ENCODE results near the gene CAVIN1.
"Not testable (repeated sequence)": the region's sequence is repeated elsewhere in the genome, so short reads cannot be mapped to it uniquely, and the experiment has no call there.

Gene CAVIN1

DNA sequence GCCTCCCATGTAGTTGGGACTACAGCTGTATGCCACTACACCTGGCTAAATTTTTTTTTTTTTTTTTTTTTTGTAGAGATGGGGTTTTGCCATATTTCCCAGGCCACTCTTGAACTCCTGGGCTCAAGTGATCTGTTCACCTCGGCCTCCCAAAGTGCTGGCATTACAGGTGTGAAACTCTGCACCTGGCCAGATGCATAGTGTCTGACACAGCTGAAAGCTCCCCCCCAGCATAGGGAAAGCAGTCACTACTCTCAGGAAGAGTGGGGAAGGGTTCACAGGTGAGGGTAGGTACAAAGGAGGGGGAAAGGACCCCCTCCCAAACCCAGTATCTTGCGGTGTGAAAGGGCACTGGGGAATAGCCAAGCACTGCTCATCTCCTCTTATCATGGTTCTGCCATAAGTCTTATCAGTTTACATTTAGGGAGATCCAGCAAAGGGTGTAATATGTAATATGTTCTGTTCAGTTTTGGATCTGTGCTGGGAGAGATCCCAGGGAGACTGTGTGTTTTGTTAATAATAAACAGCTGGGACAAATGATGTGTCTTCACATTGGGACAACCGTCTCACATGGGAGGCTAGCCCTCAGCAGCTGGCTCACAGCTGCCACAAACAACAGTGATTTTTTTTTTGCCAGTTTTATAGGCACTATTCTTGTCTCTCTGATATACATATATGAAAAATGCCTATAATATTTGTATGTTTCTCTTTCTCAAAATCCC, 6.8 kb upstream of the CAVIN1 start:
- DNase-seq: no peak

GRCh38 chr17:42428141-42428944, 5.3 kb upstream of the CAVIN1 start:
- peak; percentile 67 for DNase-seq

DNA sequence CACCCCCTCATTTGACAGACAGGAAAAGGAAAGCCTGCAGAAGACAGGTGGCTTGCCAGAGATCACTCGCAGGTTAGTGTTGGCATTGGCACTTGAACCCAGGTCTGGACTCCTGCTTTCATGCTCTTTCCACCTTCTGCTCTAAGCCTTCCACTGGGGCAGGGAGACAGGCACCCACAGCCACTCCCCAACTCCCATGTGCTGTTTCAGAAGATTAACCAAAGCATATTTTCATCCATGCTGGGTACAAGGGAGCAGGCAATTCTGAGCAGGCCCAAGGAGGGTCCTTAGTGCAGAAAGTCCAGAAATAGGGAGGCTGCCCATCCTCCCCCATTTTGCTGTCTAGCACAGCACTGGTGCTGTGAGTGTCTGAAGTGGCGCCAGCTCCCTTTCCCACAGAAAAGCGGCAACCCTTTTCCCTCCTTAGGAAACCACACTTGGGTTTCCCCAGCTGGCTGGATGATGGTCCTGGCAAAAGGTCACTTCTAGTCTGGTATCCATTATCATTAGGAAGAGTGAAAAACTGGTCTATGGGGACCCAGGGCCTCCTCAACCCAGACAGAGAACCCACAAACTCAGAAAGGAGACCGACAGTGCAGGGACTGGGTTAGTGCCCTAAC, 2.0 kb upstream of the CAVIN1 start:
- DNase-seq: no peak

DNA sequence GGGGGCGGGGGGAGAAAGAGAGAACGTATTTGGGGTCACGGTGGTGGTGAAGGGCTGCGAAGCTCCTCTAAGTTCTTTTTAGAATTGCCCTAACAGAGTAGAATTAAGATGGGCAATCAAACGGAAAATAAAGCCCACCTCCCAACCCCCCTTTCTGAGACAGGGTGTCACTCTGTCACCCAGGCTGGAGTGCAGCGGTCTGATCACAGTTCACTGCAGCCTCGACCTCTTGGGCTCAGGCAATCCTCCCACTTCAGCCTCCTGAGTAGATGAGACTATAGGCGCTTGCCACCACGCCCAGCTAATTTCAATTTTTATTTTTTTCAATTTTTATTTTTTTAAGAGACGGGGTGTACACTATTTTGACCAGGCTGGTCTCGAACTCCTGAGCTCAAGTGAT, 710 bp upstream of the CAVIN1 start:
- DNase-seq: no peak

GRCh38 chr17:42422412-42422957, 571 bp downstream of the CAVIN1 start:
- DNase-seq: peak; percentile 23

DNA sequence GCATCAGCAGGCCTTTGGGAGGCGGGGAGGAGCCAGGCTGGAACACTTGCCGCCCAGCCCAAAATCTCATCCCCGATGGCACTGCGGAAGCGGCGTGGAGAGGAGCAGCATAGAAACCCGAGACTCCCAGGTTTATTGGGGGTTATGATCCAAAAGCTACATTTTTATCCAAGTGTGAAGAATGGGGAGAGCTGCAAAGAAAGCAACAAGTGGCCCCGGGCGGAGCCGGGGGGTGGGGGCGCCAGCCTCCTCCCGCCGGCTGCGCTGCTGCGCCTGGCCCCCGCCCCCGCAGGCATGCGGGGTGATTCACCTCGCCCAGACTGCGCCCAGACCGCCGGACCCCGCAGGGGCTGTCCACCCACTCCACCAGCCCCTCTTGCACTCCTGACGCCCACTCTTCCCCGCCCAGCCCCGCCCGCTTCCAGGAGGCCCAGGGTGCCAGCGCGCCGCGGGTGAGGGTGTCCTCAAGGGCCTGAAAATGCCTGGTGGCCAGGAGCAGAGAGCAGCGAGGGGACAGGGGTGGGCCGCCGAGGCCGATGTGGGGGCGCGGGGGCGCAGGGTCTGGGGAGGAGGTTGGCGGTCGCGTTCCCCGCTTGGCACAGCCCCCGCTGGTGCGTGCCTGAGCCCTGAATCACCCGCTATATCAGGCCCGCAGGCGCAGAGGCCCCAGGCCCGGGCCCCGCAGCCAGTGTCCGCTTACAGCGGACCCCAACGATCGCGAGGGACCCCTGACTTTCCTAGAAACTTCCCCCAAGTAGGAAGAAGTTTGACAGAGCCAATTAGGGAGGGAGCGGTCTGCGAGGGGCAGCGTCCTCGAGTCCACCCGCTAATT, 1.3 kb downstream of the CAVIN1 start:
- no peak for DNase-seq

DNA sequence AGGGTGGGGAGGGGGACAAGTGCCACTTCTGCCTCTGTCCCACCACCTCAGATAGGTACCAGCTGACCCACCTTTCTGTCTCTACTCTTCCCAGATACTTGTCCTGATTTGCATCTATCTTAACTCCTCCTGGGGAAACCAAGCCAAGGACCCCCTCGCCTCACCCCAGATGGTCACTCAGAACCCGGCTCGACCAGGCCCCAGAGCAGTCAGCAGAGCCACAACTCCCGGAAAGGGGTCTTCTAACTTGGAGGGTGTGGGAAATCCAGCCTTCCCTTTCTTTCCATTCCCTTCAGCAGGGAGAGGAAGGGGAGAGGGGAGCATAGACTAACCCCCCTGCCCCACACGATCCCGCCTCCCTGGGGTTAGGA, 1.9 kb downstream of the CAVIN1 start:
- DNase-seq: no peak

- not testable (repeated sequence) for DNase-seq
Observed at GRCh38 chr17:42417981-42418380, 5.1 kb downstream of the CAVIN1 start.

DNA sequence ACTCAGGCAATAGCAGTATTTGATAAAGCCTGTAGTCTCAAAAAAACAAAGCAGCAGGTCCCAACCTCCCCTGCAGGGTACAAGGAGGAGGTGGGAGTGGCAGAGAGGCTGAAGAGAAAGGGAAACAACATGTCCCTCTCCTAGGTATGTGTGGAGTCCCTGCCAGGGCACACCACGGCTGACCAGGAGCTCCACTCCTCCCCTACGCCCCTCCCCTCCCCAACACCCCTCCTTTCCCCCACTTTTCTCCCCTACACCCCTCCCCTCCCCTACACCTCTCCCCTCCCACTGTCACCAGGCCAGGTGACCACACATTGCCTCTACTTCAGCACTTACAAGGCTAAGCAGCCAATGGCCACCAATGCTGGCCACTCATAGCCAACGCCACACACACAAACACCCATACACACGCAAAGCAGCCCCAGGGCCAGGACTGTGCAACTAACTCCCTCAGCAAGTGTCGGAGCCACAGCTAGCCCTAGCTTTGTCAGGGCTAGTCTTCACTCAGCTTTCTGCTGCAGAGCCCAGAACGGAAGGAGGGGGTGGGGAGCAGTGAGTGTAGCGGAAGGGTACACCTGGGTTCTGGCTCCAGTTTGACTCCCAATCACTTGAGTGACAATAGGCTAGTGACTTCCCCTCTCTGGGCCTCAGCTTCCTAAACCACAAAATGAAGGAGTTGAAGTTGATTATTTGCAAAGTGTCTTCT, 8.2 kb downstream of the CAVIN1 start:
- DNase-seq: peak; percentile 31

DNA sequence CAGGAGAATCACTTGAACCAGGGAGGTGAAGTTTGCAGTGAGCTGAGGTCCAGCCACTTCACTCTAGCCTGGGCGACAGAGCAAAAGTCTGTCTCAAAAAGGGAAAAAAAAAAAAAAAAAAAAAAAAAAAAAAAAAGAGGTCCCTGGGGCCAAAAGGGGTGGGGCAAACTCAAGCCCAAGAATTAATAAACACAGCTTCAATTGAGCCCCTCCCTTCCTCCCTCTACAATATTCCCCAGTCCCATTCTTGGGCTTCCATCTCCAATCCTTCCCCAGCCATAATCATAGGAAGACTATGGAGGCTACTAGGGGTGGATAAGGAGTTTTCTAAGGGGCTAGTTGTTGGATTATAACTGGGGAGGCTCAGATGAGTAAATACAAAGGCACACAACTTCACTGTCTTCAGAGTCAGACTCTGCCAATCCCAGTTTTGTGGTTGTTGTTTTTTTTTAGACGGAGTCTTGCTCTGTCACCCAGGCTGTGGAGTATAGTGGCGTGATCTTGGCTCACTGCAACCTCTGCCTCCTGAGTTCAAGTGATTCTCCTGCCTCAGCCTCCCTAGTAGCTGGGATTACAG, 9.5 kb downstream of the CAVIN1 start:
- no peak for DNase-seq

GRCh38 chr17:42411905-42412679, 11.0 kb downstream of the CAVIN1 start:
- no peak for DNase-seq

DNA sequence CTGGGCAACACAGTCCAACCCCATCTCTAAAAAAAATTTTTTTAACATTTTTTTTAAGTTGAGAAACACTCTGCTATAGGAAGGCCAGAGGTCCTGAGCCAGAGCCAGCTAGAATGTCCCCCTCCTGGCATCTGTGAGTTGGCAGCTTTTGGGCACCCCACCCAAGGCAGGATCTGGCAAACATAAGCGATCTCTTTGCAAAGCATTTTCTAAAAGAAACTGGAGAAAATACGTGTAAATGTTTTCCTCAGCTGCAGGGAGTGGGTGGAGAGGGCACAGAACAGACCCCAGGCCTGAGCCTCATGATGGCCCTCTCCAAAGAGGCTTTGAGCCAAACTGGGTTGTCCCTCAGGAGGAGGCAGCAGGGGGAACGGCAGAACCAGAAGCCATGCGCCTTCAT, 11.7 kb downstream of the CAVIN1 start:
- DNase-seq: no peak

DNA sequence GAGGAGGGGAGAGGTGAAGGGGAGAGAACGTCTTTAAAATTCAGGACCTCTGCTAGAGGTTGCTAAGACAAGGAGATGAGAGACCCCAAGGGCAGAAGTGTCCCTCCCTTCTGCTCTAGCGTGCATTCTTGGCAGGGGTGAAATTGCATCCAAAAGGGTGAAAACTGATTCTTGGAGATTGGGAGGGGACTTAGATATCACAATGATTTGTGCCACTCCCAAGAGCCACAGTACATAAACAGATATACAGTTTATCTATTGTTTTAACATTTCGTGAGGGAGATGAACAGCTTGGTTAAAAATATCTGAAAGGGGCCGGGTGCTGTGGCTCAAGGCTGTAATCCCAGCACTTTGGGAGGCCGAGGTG, 12.8 kb downstream of the CAVIN1 start:
- no peak for DNase-seq

DNA sequence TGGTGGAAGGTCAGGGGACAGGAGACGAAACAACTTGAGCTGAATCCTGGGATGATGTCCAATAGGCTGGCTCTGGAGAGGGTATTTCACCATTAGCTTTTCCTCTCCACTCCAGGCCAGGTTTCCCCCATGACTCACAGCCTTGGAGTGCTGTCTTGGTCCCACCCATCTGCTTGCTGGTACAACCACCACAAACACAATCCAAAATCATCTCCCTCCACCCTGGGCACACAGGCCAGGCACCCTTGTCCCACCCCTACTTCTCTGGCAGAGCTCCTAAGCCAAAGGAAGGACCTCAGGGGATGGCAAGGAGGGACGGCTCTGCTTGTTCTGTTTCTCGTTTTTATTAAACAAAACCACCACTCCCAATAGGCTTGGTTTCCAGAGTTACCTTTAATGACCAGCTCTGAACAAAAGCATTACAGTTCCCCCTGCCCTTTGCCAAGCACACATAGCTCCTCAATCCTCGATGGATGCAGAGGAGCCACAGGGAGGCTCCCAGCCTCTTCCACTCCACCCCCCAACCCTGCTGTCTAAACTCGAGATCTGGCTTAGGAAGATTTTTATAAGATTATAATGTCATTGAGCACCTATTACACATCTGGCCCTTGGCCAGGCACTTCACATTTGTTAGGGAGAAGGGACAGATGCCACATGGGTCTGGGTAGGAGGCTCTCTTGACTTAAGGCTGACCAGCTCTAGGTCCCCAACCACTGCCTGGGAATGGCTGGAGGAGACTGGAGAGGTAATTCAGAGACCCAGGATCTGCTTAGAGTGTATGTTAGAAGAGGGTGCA, 13.3 kb downstream of the CAVIN1 start:
- no peak for DNase-seq

DNA sequence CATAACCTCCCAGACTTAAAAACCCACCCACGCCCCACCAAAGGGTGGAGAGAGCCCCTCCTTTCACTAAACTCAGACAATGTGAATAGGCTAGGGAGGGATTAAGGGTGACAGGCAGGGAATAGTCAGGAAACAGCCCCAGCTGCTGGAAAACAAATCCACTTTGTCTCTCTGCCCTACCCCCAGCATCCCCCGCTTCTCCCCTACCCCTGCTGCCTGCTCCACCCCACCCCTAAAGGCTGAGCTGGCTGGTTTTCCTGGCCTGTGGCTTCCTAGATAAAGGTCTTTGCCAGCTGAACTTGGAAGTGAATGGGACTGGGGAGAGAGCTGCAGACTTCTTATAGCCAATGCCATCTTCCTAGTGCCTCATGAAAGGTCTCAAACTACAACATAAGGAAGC, 15.0 kb downstream of the CAVIN1 start:
- no peak for DNase-seq

DNA sequence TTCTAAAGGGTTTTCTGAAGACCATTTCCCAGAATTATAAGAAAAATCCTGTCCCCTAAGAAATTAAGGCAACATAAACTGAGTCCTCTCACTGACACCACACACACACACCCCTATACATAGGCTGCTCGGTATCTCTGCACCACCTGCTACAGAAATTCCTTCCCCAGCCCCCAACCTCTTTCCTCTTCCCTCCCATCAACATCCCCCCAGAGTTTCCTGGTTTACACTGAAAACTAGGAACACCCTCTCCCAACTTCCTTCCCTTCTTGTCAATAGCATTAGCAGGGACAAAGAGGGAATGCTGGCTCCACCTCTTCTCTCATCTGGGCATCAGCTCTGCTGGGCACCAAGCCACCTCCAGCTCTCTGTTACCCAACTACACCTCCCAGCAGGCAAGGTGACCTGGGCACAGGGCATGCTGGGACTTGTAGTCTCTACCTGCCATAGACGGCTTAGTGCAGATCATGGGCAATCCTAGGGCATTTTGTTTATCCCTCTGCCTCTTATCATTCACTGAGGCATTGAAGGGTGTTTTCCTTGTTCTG, 15.7 kb downstream of the CAVIN1 start:
- peak; percentile 75 for DNase-seq

- no peak for DNase-seq
Observed at GRCh38 chr17:42406615-42407288, 16.3 kb downstream of the CAVIN1 start.

DNA sequence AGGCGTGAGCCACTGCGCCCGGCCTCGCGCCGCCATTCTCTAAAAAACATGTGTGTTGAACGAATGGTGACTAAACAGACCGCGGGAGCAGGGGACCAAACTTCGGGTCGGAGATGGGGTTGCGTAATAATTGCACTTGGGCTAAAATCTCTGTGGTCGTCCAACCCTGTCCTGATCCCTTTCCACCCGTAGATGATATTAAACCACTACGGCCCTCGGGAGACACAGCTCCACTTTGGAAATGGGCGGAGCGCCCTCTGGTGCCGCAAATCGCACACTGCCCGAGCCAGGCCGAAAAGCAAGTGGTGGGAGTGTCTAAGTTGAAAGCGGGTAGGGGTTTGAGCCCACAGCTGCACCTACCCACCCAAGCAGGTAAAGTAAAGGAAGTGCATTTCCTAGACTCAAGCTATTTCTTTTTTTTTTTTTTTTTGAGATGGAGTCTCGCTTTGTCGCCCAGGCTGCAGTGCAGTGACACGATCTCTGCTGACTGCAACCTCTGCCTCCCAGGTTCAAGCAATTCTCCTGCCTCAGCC, 17.0 kb downstream of the CAVIN1 start:
- DNase-seq: peak; percentile 86

DNA sequence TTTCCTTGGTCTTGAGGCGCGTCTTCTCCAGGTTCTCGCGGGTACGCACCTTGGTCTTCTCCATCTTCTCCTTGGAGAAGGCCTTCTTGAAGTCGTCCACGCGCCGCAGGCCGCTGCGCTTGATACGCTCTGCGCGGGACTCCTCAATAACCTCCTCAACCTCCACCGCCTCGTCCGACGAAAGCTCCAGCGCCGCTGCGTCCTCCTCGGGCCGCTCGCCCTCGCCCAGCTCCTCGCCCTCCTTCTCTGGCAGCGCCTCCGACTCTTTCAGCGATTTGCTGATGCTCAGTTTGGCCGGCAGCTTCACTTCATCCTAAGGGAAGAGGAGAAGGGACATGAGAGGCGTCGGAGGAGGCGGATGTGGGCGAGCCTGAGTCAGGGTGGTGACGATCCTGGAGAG, 18.0 kb downstream of the CAVIN1 start:
- no peak for DNase-seq
